Measurements from ENCODE around the gene NFE2.

Gene NFE2

DNA sequence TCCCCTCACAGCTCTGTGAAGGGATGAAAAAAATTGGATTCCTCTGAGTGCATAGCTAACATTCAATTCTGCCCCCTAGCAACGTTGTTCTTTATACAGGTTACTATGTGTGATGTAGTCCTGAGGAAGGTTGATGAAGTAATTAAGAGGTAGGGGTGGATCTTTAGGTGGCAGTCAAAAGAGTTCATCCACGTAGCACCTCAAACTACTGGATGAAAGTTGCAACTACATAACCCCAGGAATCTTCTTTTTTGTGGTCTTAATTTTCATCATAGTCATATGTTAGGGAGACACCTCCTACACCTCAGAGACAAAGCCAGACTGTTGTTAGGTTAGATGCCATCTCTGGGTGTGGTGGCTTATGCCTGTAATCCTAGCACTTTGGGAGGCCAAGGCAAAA lies 10.2 kb upstream of the NFE2 start:
- TF ChIP-seq, protein P1, sequence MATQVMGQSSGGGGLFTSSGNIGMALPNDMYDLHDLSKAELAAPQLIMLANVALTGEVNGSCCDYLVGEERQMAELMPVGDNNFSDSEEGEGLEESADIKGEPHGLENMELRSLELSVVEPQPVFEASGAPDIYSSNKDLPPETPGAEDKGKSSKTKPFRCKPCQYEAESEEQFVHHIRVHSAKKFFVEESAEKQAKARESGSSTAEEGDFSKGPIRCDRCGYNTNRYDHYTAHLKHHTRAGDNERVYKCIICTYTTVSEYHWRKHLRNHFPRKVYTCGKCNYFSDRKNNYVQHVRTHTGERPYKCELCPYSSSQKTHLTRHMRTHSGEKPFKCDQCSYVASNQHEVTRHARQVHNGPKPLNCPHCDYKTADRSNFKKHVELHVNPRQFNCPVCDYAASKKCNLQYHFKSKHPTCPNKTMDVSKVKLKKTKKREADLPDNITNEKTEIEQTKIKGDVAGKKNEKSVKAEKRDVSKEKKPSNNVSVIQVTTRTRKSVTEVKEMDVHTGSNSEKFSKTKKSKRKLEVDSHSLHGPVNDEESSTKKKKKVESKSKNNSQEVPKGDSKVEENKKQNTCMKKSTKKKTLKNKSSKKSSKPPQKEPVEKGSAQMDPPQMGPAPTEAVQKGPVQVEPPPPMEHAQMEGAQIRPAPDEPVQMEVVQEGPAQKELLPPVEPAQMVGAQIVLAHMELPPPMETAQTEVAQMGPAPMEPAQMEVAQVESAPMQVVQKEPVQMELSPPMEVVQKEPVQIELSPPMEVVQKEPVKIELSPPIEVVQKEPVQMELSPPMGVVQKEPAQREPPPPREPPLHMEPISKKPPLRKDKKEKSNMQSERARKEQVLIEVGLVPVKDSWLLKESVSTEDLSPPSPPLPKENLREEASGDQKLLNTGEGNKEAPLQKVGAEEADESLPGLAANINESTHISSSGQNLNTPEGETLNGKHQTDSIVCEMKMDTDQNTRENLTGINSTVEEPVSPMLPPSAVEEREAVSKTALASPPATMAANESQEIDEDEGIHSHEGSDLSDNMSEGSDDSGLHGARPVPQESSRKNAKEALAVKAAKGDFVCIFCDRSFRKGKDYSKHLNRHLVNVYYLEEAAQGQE (IDR thresholded peaks at IDR 0.05; ENCODE audit: low read depth) = no peak
- TF ChIP-seq RAD21 (IDR thresholded peaks at IDR 0.05; ENCODE audit: low read depth) (no peak), FOXM1 (IDR thresholded peaks at IDR 0.05; ENCODE audit: borderline replicate concordance, low read depth) (no peak), TCF12 (IDR thresholded peaks at IDR 0.05; ENCODE audit: low read depth) (no peak), EGR1 (IDR thresholded peaks at IDR 0.05) (no peak), TAF1 (IDR thresholded peaks at IDR 0.05; ENCODE audit: low read depth) (no peak), EP300 (IDR thresholded peaks at IDR 0.05; ENCODE audit: borderline replicate concordance) (no peak), CREB1 (IDR thresholded peaks at IDR 0.05; ENCODE audit: low read depth) (no peak), YY1 (IDR thresholded peaks at IDR 0.05; ENCODE audit: low read depth) (no peak), CEBPB (IDR thresholded peaks at IDR 0.05) (no peak), ZBTB7A (IDR thresholded peaks at IDR 0.05; ENCODE audit: low read depth) (no peak), TEAD4 (IDR thresholded peaks at IDR 0.05) (no peak), NFIC (IDR thresholded peaks at IDR 0.05) (no peak)
- TF ChIP-seq, protein P2, sequence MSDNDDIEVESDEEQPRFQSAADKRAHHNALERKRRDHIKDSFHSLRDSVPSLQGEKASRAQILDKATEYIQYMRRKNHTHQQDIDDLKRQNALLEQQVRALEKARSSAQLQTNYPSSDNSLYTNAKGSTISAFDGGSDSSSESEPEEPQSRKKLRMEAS (IDR thresholded peaks at IDR 0.05) = no peak
- TF ChIP-seq, protein P3, sequence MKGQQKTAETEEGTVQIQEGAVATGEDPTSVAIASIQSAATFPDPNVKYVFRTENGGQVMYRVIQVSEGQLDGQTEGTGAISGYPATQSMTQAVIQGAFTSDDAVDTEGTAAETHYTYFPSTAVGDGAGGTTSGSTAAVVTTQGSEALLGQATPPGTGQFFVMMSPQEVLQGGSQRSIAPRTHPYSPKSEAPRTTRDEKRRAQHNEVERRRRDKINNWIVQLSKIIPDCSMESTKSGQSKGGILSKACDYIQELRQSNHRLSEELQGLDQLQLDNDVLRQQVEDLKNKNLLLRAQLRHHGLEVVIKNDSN (IDR thresholded peaks at IDR 0.05) = no peak

DNA sequence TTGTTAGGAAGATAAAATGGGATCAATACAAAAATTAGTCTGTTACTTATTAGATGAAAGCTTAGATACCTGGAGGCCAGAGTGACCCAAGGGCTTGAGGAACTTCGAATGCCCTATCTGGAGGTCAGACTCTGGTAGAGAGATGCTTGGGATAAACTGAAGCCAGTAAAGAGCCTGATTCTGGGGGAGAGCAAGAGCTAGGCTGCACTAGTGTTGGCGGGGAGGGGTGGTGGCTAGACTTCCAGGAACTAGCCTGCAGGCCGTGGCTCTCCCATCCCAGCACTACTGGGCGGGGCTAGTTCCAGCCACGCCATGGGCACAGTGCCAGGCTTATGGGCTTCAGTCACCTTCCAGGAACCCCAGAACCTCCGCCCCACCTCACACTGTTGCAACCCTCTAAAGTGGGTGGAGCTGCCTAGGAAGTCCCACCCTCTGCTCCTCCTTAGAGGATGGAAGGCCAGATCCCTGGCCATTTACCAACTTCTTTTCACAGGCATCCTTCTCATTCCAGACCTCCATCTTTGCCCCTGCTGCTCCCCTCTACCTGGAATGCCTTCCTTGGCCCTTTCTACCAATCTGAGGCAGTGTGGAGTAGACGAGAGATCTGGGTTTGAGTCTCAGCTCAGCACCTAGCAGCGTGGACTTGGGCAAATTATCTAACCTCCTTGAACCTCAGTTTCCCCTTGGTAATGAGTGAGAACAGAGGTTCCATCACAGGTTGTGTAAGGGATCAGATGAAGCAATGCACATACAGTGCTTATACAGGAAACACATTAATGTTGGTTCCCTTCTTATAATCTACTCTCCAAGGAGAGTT lies 6.3 kb upstream of the NFE2 start:
- TF ChIP-seq ZBTB7A (IDR thresholded peaks at IDR 0.05; ENCODE audit: low read depth) (no peak), CEBPB (IDR thresholded peaks at IDR 0.05) (0 out of 2 replicates have a peak, but pooled peaks have one; percentile 49), CREB1 (IDR thresholded peaks at IDR 0.05; ENCODE audit: low read depth) (no peak), RAD21 (IDR thresholded peaks at IDR 0.05; ENCODE audit: low read depth) (no peak), TEAD4 (IDR thresholded peaks at IDR 0.05) (no peak), TCF12 (IDR thresholded peaks at IDR 0.05; ENCODE audit: low read depth) (no peak), NFIC (IDR thresholded peaks at IDR 0.05) (peak; percentile 74), EGR1 (IDR thresholded peaks at IDR 0.05) (no peak), YY1 (IDR thresholded peaks at IDR 0.05; ENCODE audit: low read depth) (no peak), FOXM1 (IDR thresholded peaks at IDR 0.05; ENCODE audit: borderline replicate concordance, low read depth) (no peak)
- TF ChIP-seq, protein P3 (IDR thresholded peaks at IDR 0.05) = no peak
- TF ChIP-seq, protein P2 (IDR thresholded peaks at IDR 0.05) = no peak
- TF ChIP-seq, protein P1 (IDR thresholded peaks at IDR 0.05; ENCODE audit: low read depth) = no peak

DNA sequence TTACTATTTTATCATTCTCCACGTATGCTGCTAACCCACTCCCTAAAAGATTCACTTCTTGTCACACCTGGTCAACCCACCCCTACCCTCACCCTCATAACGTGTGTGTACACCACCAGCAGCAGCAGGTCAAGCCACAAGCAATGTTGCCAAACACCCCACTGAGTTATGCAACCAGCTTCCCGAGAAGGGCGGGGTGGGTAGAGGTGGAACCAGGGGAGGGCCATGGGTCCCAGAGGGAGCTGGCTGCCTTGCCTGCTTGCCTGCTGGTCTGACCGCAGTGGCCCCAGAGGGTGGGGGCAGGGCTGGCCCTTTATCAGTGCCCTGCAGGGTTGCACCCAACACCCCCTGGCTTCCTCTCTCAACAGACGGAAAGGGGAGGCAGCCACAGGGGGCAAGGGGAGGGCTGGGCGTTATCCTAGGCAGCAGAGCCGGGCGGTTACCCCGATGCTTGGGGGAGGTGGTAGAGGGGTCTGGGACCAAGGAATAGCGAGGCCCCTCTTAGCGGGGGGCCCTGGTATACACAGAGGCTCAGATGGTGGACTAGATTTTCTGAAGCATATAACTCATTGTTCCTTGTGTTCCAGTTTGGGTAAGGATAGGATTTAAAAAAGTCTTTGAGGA lies 3.5 kb upstream of the NFE2 start:
- TF ChIP-seq TCF12 (IDR thresholded peaks at IDR 0.05; ENCODE audit: low read depth) (no peak; the same call in 1 of the 2 replicates), NFIC (IDR thresholded peaks at IDR 0.05) (0 out of 2 replicates have a peak, but pooled peaks have one; percentile 24), TEAD4 (IDR thresholded peaks at IDR 0.05) (peak; percentile 52), CREB1 (IDR thresholded peaks at IDR 0.05; ENCODE audit: low read depth) (no peak), ZBTB7A (IDR thresholded peaks at IDR 0.05; ENCODE audit: low read depth) (peak; percentile 76), EGR1 (IDR thresholded peaks at IDR 0.05) (no peak), EP300 (IDR thresholded peaks at IDR 0.05; ENCODE audit: borderline replicate concordance) (no peak), TAF1 (IDR thresholded peaks at IDR 0.05; ENCODE audit: low read depth) (no peak), RAD21 (IDR thresholded peaks at IDR 0.05; ENCODE audit: low read depth) (no peak), YY1 (IDR thresholded peaks at IDR 0.05; ENCODE audit: low read depth) (no peak), CEBPB (IDR thresholded peaks at IDR 0.05) (peak; percentile 99), FOXM1 (IDR thresholded peaks at IDR 0.05; ENCODE audit: borderline replicate concordance, low read depth) (no peak)
- TF ChIP-seq, protein P2 (IDR thresholded peaks at IDR 0.05) = no peak
- TF ChIP-seq, protein P1 (IDR thresholded peaks at IDR 0.05; ENCODE audit: low read depth) = no peak
- TF ChIP-seq, protein P3 (IDR thresholded peaks at IDR 0.05) = no peak
